Fibroblast of skin of left biceps (primary cell): ENCODE data around the gene MAVS.
"Not testable (repeated sequence)": the region's sequence is repeated elsewhere in the genome, so short reads cannot be mapped to it uniquely, and the experiment has no call there.

Source experiments
- DNase-seq, 2 experiments: peaks; one replicate each; pipeline ENCODE4 v3.0.0-alpha.2; 2013; ENCODE audit warnings: low read depth in 2 of 2

The MAVS gene

DNA sequence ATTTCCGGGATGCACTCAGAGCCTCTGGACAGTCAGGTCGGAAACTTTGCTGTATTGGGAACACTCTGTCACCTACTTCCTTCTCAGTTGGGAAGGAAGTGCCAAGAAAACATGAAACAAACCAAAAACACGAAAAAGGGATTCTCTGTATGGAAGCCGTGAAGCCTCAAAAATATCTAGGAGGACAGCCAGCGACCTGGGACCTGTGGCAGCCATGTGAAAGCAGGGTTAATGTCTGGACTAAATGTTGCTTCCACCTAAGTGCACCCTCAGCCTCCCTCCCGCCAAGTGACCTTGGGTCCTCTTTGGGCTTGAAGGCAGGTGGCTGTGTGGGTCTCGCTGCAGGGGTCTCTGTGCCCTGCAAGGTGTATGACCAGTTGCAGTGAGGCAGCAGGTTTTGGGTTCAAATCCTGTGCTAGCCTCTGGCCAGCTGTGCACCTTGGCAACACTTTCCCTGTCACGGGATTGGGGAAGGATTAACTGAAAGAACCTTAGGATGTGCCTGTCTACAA, 851 bp downstream of the MAVS start:
- no peak for DNase-seq

GRCh38 chr20:3848565-3848964, 1.9 kb downstream of the MAVS start:
- DNase-seq = no peak

DNA sequence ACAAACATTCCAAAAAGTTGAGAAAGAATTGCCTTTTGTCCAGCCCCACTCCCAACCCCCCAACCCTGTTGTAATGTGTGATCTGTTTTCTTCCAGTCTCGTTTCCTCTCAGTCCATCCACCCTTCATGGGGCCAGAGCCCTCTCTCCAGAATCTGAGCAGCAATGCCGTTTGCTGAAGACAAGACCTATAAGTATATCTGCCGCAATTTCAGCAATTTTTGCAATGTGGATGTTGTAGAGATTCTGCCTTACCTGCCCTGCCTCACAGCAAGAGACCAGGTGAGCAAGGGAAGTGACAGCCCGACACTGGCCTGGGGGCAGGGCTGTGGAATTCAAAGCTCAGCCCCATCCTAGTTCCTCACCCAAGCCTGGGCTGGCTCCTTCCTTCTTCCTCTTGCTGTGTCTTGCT, 7.8 kb downstream of the MAVS start:
- DNase-seq = no peak

GRCh38 chr20:3857405-3857804, 10.8 kb downstream of the MAVS start:
- DNase-seq = no peak

DNA sequence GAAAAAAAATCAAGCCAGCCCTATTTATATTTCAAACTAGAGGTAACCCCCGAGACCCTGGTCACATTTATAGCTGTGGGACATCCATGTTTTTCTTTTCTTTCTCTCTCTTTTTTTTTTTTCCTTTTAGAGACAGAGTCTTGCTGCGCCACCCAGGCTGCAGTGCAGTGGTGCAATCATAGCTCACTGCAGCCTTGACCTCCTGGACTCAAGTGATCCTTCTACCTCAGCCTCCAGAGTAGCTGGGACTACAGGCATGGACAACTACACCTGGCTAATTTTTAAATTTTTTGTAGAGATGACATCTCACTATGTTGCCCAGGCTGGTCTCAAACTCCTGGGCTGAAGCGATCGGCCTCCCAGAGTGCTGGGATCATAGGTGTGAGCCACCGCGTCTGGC, 12.1 kb downstream of the MAVS start:
- no peak for DNase-seq

DNA sequence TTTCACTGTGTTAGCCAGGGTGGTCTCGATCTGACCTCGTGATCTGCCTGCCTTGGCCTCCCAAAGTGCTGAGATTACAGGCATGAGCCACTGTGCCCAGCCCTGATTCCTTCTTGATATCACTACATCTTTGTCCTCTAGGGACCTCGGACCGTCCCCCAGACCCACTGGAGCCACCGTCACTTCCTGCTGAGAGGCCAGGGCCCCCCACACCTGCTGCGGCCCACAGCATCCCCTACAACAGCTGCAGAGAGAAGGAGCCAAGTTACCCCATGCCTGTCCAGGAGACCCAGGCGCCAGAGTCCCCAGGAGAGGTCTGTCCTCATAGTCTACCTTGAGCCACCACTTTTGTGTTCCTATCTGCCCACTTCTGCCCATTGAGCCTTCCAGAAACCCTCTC, 14.6 kb downstream of the MAVS start:
- DNase-seq = no peak

- no peak for DNase-seq
These were observed 15.7 kb downstream of the MAVS start for GRCh38 chr20:3862333-3862732.

GRCh38 chr20:3863317-3863716, 16.7 kb downstream of the MAVS start:
- no peak for DNase-seq

DNA sequence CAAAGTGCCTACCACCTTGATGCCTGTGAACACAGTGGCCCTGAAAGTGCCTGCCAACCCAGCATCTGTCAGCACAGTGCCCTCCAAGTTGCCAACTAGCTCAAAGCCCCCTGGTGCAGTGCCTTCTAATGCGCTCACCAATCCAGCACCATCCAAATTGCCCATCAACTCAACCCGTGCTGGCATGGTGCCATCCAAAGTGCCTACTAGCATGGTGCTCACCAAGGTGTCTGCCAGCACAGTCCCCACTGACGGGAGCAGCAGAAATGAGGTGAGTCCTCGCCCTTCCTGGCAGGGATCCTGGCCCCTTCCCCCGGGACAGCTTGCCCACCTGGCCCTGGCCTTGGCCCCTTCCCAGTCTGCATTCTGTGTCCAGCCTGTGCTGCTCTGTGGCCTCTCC, 17.9 kb downstream of the MAVS start:
- DNase-seq = no peak

- DNase-seq = no peak
These were observed 18.7 kb downstream of the MAVS start for GRCh38 chr20:3865152-3865886.

DNA sequence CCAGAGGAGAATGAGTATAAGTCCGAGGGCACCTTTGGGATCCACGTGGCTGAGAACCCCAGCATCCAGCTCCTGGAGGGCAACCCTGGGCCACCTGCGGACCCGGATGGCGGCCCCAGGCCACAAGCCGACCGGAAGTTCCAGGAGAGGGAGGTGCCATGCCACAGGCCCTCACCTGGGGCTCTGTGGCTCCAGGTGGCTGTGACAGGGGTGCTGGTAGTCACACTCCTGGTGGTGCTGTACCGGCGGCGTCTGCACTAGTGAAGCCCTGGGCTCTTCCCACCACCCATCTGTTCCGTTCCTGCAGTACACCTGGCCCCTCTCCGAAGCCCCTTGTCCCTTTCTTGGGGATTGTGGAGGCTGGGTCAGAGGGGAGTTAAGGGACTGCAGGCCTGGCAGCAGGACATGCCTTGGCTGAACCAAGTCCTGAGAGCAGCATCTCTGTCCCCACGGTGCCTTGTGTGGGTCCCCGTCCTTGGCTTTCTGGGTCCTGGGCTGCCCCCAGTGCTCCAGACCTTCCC, 19.3 kb downstream of the MAVS start:
- no peak for DNase-seq

- no peak for DNase-seq
These were observed 19.8 kb downstream of the MAVS start for GRCh38 chr20:3866464-3866863.

DNA sequence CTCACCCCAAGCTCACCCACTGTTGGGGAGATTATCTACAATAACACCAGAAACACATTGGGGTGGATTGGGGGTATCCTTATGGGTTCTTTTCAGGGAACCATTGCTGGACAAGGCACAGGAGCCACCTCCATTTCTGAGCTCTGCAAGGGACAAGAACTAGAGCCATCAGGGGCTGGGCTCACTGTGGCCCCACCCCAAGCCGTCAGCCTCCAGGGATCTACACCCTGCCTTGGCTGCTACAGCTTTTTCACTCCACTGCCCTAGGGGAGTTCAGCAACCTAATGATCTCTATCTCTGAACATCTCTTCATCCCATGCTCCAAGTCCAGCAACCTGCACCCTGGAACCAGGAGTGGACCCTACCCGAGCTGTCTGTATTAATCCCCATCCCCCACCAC, 21.2 kb downstream of the MAVS start:
- DNase-seq = no peak

DNA sequence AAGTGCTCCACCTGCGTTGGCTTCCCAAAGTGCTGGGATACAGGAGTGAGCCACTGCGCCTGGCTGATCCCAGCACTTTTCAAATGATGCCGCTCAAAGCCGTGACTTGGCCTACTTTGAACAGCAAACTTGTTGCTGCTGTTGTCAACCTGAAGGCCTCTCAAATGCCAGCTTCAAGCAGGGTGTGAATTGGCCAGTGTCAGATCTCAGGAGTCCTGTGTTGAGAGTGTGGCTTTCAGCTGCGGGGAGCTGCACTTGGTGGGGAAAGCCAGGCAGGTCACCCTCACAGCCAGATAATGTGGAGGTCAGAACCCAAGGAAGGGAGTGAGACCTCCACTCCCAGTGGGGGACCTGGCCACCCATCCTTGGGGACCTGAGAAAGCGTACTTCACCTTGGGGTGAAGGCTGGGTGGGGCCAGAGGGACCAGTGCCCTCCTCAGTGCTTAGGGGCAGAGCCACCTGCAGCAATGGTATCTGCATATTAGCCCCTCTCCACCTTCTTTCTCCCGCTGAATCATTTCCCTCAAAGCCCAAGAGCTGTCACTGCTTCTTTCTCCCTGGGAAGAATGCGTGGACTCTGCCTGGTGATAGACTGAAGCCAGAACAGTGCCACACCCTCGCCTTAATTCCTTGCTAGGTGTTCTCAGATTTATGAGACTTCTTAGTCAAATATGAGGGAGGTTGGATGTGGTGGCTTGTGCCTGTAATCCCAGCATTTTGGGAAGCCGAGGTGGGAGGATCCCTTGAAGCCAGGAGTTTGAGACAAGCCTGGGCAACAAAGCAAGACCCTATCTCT, 23.4 kb downstream of the MAVS start:
- DNase-seq = no peak

DNA sequence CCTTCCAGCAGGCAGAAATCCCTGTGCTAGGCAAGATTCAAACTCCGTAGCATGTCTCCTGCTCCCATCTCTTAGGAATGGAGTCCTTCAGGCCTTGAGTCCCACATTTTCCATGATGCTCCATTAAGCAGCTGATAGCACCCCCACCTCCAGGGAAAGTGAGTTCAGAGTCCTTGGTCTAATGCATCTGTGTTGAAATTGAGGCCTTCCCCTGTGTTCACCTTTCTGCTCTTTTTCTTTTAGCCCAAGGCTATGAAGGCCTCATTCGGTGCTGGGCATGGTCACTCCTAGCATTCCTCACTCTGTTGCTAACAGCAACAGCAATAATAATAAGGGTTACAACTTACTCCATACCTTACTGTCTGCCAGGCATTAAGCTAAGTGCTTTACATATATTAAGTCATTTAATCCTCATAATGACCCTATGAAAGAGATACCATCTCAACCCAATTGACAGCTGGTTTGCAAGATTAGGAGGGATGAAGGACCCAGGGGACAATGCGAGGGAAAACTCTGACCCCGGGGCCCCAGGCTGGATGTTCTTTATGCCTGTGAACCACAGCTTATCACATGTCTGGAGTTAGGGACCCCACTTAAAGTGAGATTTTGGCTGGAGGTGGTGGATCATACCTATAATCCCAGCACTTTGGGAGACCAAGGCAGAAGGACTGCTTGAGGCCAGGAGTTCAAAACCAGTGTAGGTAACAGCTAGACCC, 25.1 kb downstream of the MAVS start:
- DNase-seq = no peak

DNA sequence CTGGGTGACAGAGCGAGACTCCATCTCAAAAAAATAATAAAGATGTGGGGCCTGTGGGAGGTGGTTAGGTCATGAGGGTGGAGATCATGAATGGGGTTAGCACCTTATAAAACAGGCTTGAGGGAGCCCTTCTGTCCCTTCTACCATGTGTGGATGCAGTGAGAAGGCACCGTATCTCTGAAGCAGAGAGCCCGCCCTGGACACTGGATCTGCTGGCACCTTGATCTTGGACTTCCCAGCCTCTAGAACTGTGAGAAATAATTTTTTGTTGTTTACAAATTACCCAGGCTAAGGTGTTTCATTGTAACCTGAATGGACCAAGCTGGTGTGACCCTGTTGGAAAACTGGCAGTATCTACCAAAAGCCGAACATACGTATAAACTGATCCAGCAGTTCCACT, 26.9 kb downstream of the MAVS start:
- DNase-seq = no peak

DNA sequence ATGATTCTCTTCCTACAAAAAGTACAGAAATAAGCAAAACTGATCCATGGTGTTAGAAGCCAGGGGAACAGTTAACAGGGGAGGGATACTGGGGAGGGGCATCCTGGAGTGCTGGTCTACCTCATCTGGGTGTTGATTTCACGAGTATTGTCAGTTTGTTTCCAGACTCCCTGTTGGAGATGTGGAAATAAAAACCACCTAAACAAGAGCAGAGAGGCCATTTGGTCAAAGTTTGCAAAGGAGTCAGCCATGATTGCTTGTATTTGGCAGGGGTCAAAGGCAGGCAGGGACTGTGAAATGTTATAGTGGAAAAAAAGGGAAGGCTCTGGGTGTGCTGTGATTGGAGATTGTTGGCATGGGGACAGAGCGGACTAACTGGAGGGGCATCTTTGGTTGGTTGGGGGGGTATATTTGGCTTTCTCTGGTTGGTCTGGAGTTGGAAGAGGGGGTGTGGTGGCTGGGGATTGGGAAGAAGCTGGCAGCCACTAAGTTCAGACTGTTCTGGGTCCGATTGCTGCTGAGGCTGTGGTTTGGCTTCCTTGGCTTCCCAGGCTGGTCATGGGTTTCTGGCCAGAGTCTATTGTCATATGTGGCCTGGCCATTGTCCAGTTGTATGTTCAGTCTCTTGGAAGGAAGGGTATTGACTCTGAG, 27.7 kb downstream of the MAVS start:
- no peak for DNase-seq

GRCh38 chr20:3875378-3875974, 28.8 kb downstream of the MAVS start:
- DNase-seq = no peak

- no peak for DNase-seq
These were observed 29.4 kb downstream of the MAVS start for GRCh38 chr20:3876000-3876399.

DNA sequence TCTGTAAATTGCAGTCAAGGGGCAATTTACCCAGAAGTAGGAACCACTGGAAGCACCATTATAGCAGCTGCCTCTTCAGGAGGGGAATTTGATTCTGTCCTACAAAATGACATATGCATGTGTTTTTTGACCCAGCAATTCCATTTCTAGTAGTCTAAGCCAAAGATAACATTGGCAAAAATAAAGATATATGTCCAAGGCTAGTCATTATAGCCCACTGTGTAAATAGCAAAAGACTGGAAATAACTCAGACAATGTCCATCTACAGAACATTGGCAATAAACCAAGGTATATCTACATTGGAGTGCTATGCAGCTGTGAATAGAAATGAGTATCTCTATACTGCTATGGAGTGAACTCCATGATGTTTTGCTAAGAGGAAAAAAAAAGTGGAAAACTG, 30.0 kb downstream of the MAVS start:
- DNase-seq = no peak

DNA sequence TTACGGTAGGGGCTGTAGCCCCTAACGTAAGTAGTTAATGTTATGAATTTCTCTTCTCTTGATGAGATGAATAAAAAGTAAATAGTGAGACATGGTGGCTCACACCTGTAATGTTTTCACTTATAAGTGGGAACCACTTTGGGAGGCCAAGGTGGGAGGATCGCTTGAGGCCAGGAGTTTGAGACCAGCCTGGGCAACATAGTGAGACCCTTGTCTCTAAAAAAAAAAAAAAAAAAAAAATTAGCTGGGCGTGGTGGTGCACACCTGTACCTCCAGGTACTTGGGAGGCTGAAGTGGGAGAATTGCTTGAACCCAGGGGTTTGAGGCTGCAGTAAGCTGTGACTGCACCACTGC, 32.3 kb downstream of the MAVS start:
- DNase-seq = not testable (repeated sequence)
